HL-60 (cell line): Measurements from ENCODE around the gene RAB8A.
"Not testable (repeated sequence)": the region's sequence is repeated elsewhere in the genome, so short reads cannot be mapped to it uniquely, and the experiment has no call there.

Source experiments
- CTCF ChIP-seq: IDR thresholded peaks from one replicate; pipeline ENCODE4 v1.5.1; 2011; ENCODE audit warnings: low read length, control low read depth, inconsistent platforms; ENCODE audit not compliant: insufficient read depth
- GABPA ChIP-seq: IDR thresholded peaks from 2 replicates; pipeline ENCODE4 v1.6.1; 2012; ENCODE audit warnings: low read depth
- POLR2AphosphoS5 ChIP-seq: IDR thresholded peaks from 2 replicates; pipeline ENCODE4 v1.6.1; 2012; ENCODE audit warnings: low read depth
- REST ChIP-seq: IDR thresholded peaks from 2 replicates; pipeline ENCODE4 v1.6.1; 2012; ENCODE audit warnings: low read depth; ENCODE audit not compliant: insufficient replicate concordance
- SPI1 ChIP-seq: IDR thresholded peaks from 2 replicates; pipeline ENCODE4 v1.6.1; 2012; ENCODE audit warnings: low read depth, mild to moderate bottlenecking, borderline replicate concordance

- TF ChIP-seq CTCF, REST, POLR2AphosphoS5, GABPA, SPI1: not testable (repeated sequence)
These were observed 12.2 kb upstream of the RAB8A start for GRCh38 chr19:16099314-16099965.
